K562 (cell line): ENCODE measurements around the gene IKBKE. TPM values are rescaled to one million over a fixed set of nuclear protein-coding genes. Genes with fewer than 3 reads are reported as not detected.

ENCODE experiments used
- ATAC-seq: fragments of 200-7000 bp; cut with Tn5 transposase; 3 replicates; pipeline ENCODE4 v1.9.1; 2020; ENCODE audit warnings: moderate library complexity
- BruUV-seq: library from RNA; stranded (reverse); fragments of 400-500 nt; replicated peaks from 2 replicates; lab custom pipeline; 2021; lab: Mats Ljungman, UMichigan
- CTCF ChIA-PET: fragments of 300-600 bp; formaldehyde crosslinking; extraction: SDS; loops from one replicate; lab custom pipeline; 2021; ENCODE audit warnings: low intra/inter-chr PET ratio; lab: Yijun Ruan, JAX
- POLR2A ChIA-PET: fragments of 300-600, 350-650 bp; sonication (Branson Sonifier 250); formaldehyde crosslinking; extraction: SDS; loops from one replicate; lab custom pipeline; 2021; ENCODE audit warnings: antibody characterized with exemption, inconsistent platforms; lab: Yijun Ruan, JAX
- DNase-seq, 4 experiments: peaks; one replicate each; pipeline versions ENCODE4 v3.0.0 to v3.0.0-alpha.2; 2011 to 2018; ENCODE audit warnings: low spot score in 3 of 4, mixed read lengths in 3 of 4; ENCODE audit errors: extremely low read depth in 1 of 4
- FAIRE-seq: peaks from 2 replicates; lab custom pipeline; 2011; peaks lifted over from hg19 to GRCh38; lab: Jason Lieb, UNC
- H2AFZ ChIP-seq: 2 replicates; pipeline ENCODE4 v1.6.0; 2011; ENCODE audit warnings: low read depth, low read length, control low read depth, inconsistent platforms
- H3K27ac ChIP-seq: fragments of 200-600 bp; 3 replicates; pipeline ENCODE4 v1.8.0; 2011; ENCODE audit warnings: low read depth, mild to moderate bottlenecking, control low read depth, inconsistent platforms, low read length, moderate library complexity, mixed read lengths; ENCODE audit errors: extremely low read depth
- H3K27me3 ChIP-seq, 2 experiments: fragments of 300-600 bp in 1 of 2; 2 replicates in 1 of 2; 3 replicates in 1 of 2; pipeline versions ENCODE4 v1.6.0 to v1.8.0; 2011; ENCODE audit warnings: inconsistent platforms in 2 of 2, low read length in 2 of 2, mild to moderate bottlenecking in 1 of 2, mixed read lengths in 1 of 2, moderate library complexity in 1 of 2; ENCODE audit not compliant: control insufficient read depth in 2 of 2, insufficient read depth in 2 of 2
- H3K36me3 ChIP-seq: fragments of 300-600 bp; 3 replicates; pipeline ENCODE4 v1.8.0; 2011; ENCODE audit warnings: mild to moderate bottlenecking, low read length, inconsistent platforms; ENCODE audit not compliant: control insufficient read depth, insufficient read depth
- H3K4me1 ChIP-seq, 2 experiments: fragments of 200-600 bp in 1 of 2; replicated peaks in 1 of 2; 2 replicates in 1 of 2; 3 replicates in 1 of 2; pipeline versions ENCODE4 v1.5.1 to v1.8.0; 2011; ENCODE audit warnings: inconsistent platforms in 2 of 2, low read length in 2 of 2, mild to moderate bottlenecking in 1 of 2, mixed read lengths in 1 of 2, moderate library complexity in 1 of 2; ENCODE audit not compliant: control insufficient read depth in 2 of 2, insufficient read depth in 2 of 2
- H3K4me2 ChIP-seq: 2 replicates; pipeline ENCODE4 v1.6.1; 2011; ENCODE audit warnings: low read length, control low read depth, inconsistent platforms, mixed read lengths; ENCODE audit not compliant: insufficient read depth
- H3K4me3 ChIP-seq: fragments of 200-600 bp; sonication (generic), shearing (Covaris generic); 2 replicates; pipeline ENCODE4 v1.5.1; 2016; ENCODE audit warnings: control low read depth, inconsistent platforms
- H3K79me2 ChIP-seq: fragments of 200-600 bp; 3 replicates; pipeline ENCODE4 v1.8.0; 2011; ENCODE audit warnings: low read length, inconsistent platforms; ENCODE audit not compliant: control insufficient read depth, insufficient read depth
- H3K9ac ChIP-seq, 2 experiments: 2 replicates each; pipeline versions ENCODE4 v1.6.0 to v1.6.1; 2011; ENCODE audit warnings: low read depth in 2 of 2, low read length in 2 of 2, control low read depth in 1 of 2, inconsistent platforms in 1 of 2, mild to moderate bottlenecking in 1 of 2, mixed read lengths in 1 of 2; ENCODE audit not compliant: insufficient read depth in 1 of 2
- H3K9me1 ChIP-seq: one replicate; pipeline ENCODE4 v1.6.0; 2011; ENCODE audit warnings: inconsistent platforms, mild to moderate bottlenecking, low read length, moderate library complexity; ENCODE audit not compliant: control insufficient read depth, insufficient read depth
- H3K9me3 ChIP-seq: replicated peaks from 2 replicates; pipeline ENCODE4 v1.5.1; 2011; ENCODE audit warnings: low read depth, low read length, inconsistent platforms; ENCODE audit not compliant: control insufficient read depth, insufficient read depth
- H4K20me1 ChIP-seq: replicated peaks from 2 replicates; pipeline ENCODE4 v1.6.1; 2011; ENCODE audit warnings: low read length, inconsistent platforms, mixed read lengths; ENCODE audit not compliant: control insufficient read depth, insufficient read depth
- AFF1 ChIP-seq, 2 experiments: fragments of 450-650 bp; IDR thresholded peaks; 2 replicates each; pipeline ENCODE4 v1.6.1; 2018; ENCODE audit warnings: mild to moderate bottlenecking in 2 of 2, low read depth in 1 of 2; ENCODE audit not compliant: partially characterized antibody in 2 of 2
- BCOR ChIP-seq: fragments of 450-650 bp; IDR thresholded peaks from 2 replicates; pipeline ENCODE4 v1.6.1; 2016
- DACH1 ChIP-seq: fragments of 450-650 bp; IDR thresholded peaks from 2 replicates; pipeline ENCODE4 v1.6.1; 2018; ENCODE audit not compliant: partially characterized antibody
- ESRRA ChIP-seq: fragments of 450-650 bp; IDR thresholded peaks from 2 replicates; pipeline ENCODE4 v1.6.1; 2014; ENCODE audit warnings: low read depth, mild to moderate bottlenecking, moderate library complexity, borderline replicate concordance
- FOXM1 ChIP-seq, 2 experiments: fragments of 450-650 bp in 1 of 2; sonication (generic) in 1 of 2; formaldehyde crosslinking in 1 of 2; IDR thresholded peaks; 2 replicates each; pipeline versions ENCODE4 v1.6.1 to v1.9.0; 2017 to 2022; ENCODE audit warnings: low read depth in 2 of 2, mild to moderate bottlenecking in 2 of 2, missing genetic modification reagents in 1 of 2, moderate library complexity in 1 of 2
- GTF3C2 ChIP-seq: IDR thresholded peaks from 3 replicates; pipeline ENCODE4 v1.6.1; 2011; ENCODE audit warnings: borderline replicate concordance, mild to moderate bottlenecking, moderate library complexity; ENCODE audit not compliant: insufficient read length; ENCODE audit errors: extremely low read depth
- KDM1A ChIP-seq, 2 experiments: fragments of 450-650 bp; IDR thresholded peaks; 2 replicates each; pipeline ENCODE4 v1.6.1; 2016; ENCODE audit warnings: mild to moderate bottlenecking in 2 of 2
- MITF ChIP-seq: IDR thresholded peaks from 2 replicates; pipeline ENCODE4 v1.6.1; 2014; ENCODE audit warnings: antibody characterized with exemption
- RCOR1 ChIP-seq, 2 experiments: IDR thresholded peaks; 2 replicates each; pipeline ENCODE4 v1.6.1; 2012; ENCODE audit warnings: low read depth in 2 of 2, low read length in 2 of 2, borderline replicate concordance in 1 of 2, improper control_type of control experiment in 1 of 2
- SMARCA5 ChIP-seq: fragments of 450-650 bp; IDR thresholded peaks from 2 replicates; pipeline ENCODE4 v1.6.1; 2016
- ZFP36 ChIP-seq: fragments of 150-350 bp; IDR thresholded peaks from 2 replicates; pipeline ENCODE4 v1.6.1; 2018; ENCODE audit warnings: low read length, low read depth; ENCODE audit not compliant: partially characterized antibody
- ZNF436 ChIP-seq: fragments of 250-450, 450-650 bp; sonication (Bioruptor Pico); formaldehyde crosslinking; IDR thresholded peaks from 2 replicates; pipeline ENCODE4 v1.7.0; 2020; ENCODE audit warnings: mild to moderate bottlenecking
- WGBS: fragments of 100-300 bp; shearing (Covaris generic); methylation state at CpG from one replicate; pipeline ENCODE4 v1.1.6; 2016; ENCODE audit warnings: low coverage, mixed read lengths; ENCODE audit not compliant: insufficient coverage; ENCODE audit errors: missing lambda C conversion rate; 5-methylcytosine and 5-hydroxymethylcytosine counted together
- in situ Hi-C: fragments of 300-500 bp; cut with MboI; formaldehyde crosslinking; loops from 4 replicates; pipeline ENCODE4 v1.15.0; 2018; ENCODE audit warnings: inconsistent platforms, mixed read lengths
- intact Hi-C: fragments of 100-400 bp; cut with micrococcal nuclease; formaldehyde crosslinking; loops from 2 replicates; pipeline ENCODE4 v1.14.2; 2022
- polyA plus RNA-seq, 8 experiments: library from polyadenylated mRNA; depleted of rRNA in 4 of 8; stranded (reverse) in 5 of 8; unstranded in 3 of 8; fragments of >200 nt; fragmentation: Nextera tagmentation in 2 of 8; fragmentation: Illumina TruSeq in 1 of 8; extraction: Ambion mirVana in 2 of 8; extraction: Trizol in 1 of 8; gene quantifications; 2 replicates each; pipeline versions ENCODE4 v1.2.1 to v1.2.3, GENCODE V29; 2011 to 2014; ENCODE audit warnings: inconsistent platforms in 1 of 8, missing spikeins in 1 of 8
- total RNA-seq, 7 experiments: library from RNA; depleted of rRNA in 6 of 7; stranded (reverse); fragments of >200 nt in 6 of 7; fragmentation: Illumina TruSeq in 2 of 7; extraction: Trizol in 2 of 7; gene quantifications; 2 replicates each; pipeline versions ENCODE4 v1.2.1 to v1.2.3, GENCODE V29; 2011 to 2021; ENCODE audit warnings: low replicate concordance in 1 of 7

IKBKE gene
- total and polyA plus RNA-seq, 9 of the 15 experiments (the other 6 are each of a cell fraction or from before 2014, with no cell fraction given): 2.3 to 9.0 (median 4.8) TPM

- Histone ChIP-seq H3K4me2 (no peak overlapping the region), H3K27me3 (peaks cover 5 to 29% of the 10 kb centered on the region in 2 experiments; a peak in 4 of 5 replicates), H3K4me3 (no peak overlapping the region), H3K9me1 (no peaks in the 10 kb centered on the region), H3K36me3 (no peaks in the 10 kb centered on the region), H3K9me3 (no peaks in the 10 kb centered on the region), H3K9ac (no peak overlapping the region), H3K4me1 (no peaks in the 10 kb centered on the region), H3K79me2 (no peaks in the 10 kb centered on the region), H2AFZ (no peak overlapping the region), H3K27ac (no peak overlapping the region), H4K20me1 (no peaks in the 10 kb centered on the region)
- ChIA-PET CTCF (no interaction called here), POLR2A (interaction anchor here (1.0 kb wide), 1 partner anchor 17 kb away, joined by 4 read pairs; no protein-coding TSS in a partner anchor)
- BruUV-seq: no TSS peak
- DNase-seq (no peak), ATAC-seq (no peak), FAIRE-seq (no peak)
- intact Hi-C loops: no loop called here
- in situ Hi-C loops: no loop called here
- 40% methylated on average over 10 of the region's 10 CpGs for WGBS
- TF ChIP-seq ZFP36: peak; percentile 100
- peak; percentile 96 for TF ChIP-seq SMARCA5
- peak; percentile 14 to 44; a peak in 2 of 4 replicates for TF ChIP-seq KDM1A (IDR thresholded peaks at IDR 0.05)
- TF ChIP-seq BCOR: peak; percentile 86
- TF ChIP-seq DACH1: peak; percentile 28
- TF ChIP-seq AFF1 (IDR thresholded peaks at IDR 0.05; ENCODE audit: low read depth in 1 of 2, partially characterized antibody in 2 of 2): no peak
- TF ChIP-seq FOXM1 (IDR thresholded peaks at IDR 0.05; ENCODE audit: low read depth): no peak
- no peak for TF ChIP-seq FOXM1 (CRISPR knock-in tag; IDR thresholded peaks at IDR 0.05; ENCODE audit: low read depth)
- 0 out of 4 replicates have a peak, but pooled peaks of 1 of the 2 experiments have one; percentile 24 for TF ChIP-seq RCOR1 (IDR thresholded peaks at IDR 0.05; ENCODE audit: borderline replicate concordance in 1 of 2, low read depth in 2 of 2, low read length in 2 of 2)
- TF ChIP-seq ZNF436: peak; percentile 83
- TF ChIP-seq GTF3C2: peak; percentile 56
- no peak for TF ChIP-seq MITF
- TF ChIP-seq ESRRA: peak; percentile 19; the same call in 1 of the 2 replicates
Measured at GRCh38 chr1:206538901-206539640, 68.8 kb downstream of the IKBKE start.
